ENCODE results near the gene SKOR1.

SKOR1 gene

GRCh38 chr15:67833710-67834511, 8.6 kb downstream of the SKOR1 start:
- no peak for DNase-seq (ENCODE audit: low read depth)
- peak; percentile 42 for TF ChIP-seq CTCF (conservative IDR thresholded peaks at IDR 0.05; ENCODE audit: low read length)
- 0 out of 2 replicates have a peak overlapping the region, but pooled peaks have one; percentile 22 for H3K4me3 ChIP-seq (ENCODE audit: low read length)

- no peak overlapping the region for H3K4me3 ChIP-seq (ENCODE audit: low read length)
- TF ChIP-seq CTCF (conservative IDR thresholded peaks at IDR 0.05; ENCODE audit: low read length): no peak
- DNase-seq (ENCODE audit: low read depth): no peak
These were observed 9.4 kb downstream of the SKOR1 start for GRCh38 chr15:67834581-67835296.

GRCh38 chr15:67835297-67836133, 10.2 kb downstream of the SKOR1 start:
- DNase-seq (ENCODE audit: low read depth): no peak
- H3K4me3 ChIP-seq (ENCODE audit: low read length): peak overlapping the region; percentile 50

GRCh38 chr15:67836134-67836455, 10.8 kb downstream of the SKOR1 start:
- no peak for TF ChIP-seq CTCF (conservative IDR thresholded peaks at IDR 0.05; ENCODE audit: low read length)
- no peak for DNase-seq (ENCODE audit: low read depth)
- H3K4me3 ChIP-seq (ENCODE audit: low read length): peak overlapping the region; percentile 50

More at GRCh38 chr15:67835297-67836133, 10.2 kb downstream of the SKOR1 start:
- TF ChIP-seq CTCF (conservative IDR thresholded peaks at IDR 0.05; ENCODE audit: low read length): no peak

GRCh38 chr15:67836477-67836876, 11.2 kb downstream of the SKOR1 start:
- peak; percentile 29 for DNase-seq (ENCODE audit: low read depth)
- H3K4me3 ChIP-seq (ENCODE audit: low read length): 0 out of 2 replicates have a peak overlapping the region, but pooled peaks have one; percentile 50
- peak; percentile 81 for TF ChIP-seq CTCF (conservative IDR thresholded peaks at IDR 0.05; ENCODE audit: low read length)

GRCh38 chr15:67836955-67837354, 11.6 kb downstream of the SKOR1 start:
- no peak overlapping the region for H3K4me3 ChIP-seq (ENCODE audit: low read length)

More at GRCh38 chr15:67836955-67837354, 11.6 kb downstream of the SKOR1 start:
- TF ChIP-seq CTCF (conservative IDR thresholded peaks at IDR 0.05; ENCODE audit: low read length): no peak
- DNase-seq (ENCODE audit: low read depth): no peak

All from AG10803 (cell line).